NCI-H1694 (cell line): ENCODE results near the gene CUX1.

Experiments
- DNase-seq: peaks from one replicate; lab custom pipeline; 2025; lab: John Stamatoyannopoulos, UW

Gene CUX1

DNA sequence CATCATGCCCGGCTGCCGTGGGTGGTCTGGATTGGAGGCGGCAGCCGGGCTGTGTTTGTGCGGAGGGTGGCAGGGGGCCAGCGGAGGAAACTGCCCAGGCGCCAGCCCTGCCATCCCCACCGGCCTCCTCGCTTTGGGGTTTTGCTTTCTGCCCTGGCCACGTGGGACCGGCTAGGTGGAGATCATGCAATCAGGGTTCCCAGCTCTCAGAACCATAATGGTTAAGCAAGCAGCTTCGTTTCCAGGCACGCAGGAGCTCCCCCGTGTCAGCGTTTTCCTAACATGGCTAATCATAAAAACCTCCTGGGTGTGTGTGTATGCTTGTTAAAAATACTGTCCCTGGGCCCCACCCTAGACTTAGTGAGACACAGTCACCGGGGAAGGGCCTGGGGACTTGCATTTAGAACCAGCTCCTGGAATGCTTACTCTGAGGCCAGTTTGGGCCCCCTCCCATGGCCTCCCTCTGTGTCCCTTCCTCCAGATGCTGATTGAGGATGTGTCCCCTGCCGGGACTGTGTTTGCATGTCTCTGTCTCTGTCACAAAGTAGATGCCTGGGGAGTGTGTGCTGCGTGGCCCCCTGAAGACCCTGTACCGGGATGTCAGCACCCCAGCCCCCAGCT is 119.3 kb downstream of the CUX1 start:
- no peak for DNase-seq

DNA sequence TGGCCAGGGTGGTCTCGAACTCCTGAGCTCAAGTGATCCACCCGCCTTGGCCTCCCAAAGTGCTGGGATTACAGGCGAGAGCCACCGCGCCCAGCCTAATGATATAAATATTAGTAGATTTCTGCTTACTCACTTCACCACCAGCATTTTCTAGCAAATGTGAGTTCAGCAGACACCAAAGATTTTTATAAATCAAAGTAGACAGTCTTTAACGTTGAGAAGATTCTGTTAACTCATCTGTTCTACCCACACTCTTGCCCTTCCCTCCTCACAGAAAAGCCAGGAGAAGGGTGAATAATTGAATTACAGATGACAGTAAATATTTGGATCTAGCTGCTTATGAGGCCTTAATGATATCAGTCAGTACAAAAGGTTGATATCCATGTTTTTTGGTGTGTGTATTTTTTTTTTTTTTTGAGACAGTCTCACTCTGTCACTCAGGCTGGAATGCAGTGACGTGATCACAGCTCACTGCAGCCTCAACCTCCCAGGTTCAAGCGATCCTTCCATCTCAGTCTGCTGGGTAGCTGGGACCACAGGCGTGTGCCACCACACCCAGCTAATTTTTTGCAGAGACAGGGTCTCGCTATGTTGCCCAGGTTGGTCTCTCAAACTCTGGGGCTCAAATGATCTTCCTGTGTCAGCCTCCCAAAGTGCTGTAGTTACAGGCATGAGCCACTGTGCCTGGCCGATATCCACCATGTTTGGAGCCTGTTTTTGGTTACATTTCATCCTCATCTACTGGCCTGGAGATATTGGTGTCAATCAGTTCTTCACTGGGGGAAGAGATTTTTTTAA is 120.5 kb downstream of the CUX1 start:
- no peak for DNase-seq

DNA sequence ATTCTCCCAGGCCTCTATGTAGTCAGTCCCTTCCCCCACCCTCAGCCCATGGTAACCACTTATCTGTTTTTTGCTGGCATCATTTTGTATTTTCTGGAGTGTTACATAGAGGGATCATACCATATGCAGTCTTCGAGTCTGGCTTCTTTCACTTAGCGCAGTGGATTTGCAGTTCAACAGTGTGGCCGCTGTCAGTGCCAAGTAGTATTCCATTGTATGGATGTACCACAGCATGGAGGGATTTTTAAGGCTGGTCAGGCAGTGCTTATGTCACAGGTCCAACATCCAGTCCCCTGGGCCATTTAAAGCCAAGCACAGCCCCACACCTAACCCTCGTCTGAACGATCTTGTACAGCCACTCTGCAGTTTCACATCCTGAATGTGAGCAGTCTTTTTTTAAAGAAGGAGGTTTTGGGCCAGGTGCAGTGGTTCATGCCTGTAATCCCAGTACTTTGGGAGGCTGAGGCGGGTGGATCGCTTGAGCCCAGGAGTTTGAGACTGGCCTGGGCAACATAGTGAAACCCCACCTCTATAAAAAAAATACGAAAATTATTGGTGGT is 121.8 kb downstream of the CUX1 start:
- DNase-seq: no peak

DNA sequence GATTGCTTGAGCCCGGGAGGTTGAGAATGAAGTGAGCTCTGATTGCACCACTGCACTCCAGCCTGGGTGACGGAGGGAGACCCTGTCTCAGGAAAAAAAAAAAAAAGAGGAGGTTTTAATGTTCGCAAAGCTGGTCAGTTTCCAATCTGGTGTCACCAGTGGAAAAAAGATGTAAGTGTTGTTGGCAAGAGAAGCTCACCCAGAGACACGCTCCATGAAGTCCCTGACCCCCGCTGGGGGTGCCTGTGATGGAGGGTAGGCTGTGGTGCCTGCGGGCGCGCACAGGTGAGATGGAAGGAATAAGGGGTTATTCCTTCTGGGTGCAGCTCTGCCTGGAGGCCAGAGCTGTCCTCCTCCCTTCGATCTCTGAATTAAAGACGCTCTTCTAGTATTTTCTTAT is 122.7 kb downstream of the CUX1 start:
- DNase-seq: no peak

DNA sequence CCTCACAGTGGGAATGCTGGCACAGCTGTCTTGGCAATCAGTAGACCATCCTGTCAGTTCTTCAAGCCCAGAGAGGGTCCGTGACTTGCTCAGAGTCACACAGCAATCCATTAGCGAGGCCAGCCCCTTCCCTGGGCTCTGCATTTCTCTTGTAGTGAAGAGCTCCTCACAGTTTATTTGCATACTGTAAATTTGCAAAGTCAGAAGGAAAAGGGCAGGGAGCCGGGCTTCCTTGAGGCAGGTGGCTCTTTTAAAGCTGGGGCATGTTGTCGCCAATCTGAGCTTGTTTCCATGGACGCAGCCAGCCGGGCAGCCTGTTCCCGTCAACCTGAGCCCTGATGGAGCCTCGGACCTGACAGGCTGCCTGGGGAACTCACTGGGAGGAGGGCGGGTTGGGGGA is 123.4 kb downstream of the CUX1 start:
- no peak for DNase-seq

DNA sequence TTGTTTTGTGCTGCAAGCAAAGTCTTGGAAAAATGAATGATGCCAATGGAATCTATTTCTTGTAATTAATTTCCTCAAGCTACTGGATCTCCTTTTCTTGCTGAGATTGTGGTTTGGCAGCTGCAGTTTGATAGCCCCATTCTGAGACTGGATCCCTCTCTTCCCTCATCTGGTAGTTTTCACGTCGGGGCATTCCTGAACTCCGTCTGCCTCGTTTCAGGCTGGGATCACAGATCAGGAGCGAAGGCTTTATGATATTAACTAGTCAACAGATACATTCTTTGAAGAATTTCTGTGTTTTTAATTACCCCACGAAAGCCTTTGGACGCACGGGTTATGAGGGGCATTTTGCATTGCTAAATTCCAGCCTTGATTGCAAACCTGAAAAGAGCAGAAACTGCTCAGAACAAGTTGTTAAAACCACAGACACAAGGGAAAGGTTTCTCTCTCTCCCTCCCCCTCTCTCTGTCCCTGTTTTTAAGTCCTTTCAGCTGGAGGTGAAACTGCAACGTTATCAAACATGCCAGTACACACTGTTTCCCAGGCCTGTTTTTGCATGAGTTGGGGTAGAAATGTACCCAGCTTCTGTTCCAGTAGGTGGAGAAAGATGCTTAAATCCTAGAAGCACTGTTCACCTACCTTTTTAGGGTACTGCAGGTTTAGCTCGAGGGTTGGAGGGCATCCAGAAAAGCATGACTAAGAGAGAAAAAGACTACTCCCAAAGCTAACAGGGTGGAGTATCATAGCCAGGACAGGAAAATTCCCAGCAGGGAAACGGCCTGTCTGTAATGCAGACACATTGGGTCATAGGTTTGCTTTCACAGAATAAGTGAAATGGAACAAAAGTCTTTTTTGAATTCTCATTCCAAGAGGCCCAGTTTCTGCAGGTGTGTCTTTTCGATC is 124.3 kb downstream of the CUX1 start:
- DNase-seq: no peak

DNA sequence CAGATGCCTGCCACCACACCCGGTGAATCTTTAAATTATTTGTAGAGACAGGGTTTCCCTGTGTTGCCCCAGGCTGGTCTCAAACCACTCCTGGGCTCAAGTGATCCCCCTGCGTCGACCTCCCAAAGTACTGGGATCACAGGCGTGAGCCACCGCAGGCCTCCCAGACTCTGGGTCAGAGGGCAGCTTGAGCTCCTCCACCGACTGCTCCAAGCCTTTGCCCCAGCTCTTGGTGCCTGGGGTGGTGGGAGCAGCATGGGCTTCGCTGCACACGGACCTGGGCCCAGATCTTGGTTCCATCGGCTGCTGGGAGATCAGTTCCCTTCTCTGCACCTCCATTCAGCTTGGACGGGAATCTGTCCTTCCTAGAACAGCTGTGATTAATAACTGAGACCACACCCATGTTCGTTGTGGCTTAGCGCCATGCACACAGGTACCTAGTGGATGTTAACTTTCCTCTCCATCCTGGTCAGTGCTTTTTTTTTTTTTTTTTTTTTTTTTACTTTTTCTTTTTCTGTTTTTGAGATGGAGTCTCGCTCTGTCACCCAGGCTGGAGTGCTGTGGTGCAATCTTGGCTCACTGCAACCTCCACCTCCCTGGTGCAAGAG is 125.3 kb downstream of the CUX1 start:
- DNase-seq: no peak

DNA sequence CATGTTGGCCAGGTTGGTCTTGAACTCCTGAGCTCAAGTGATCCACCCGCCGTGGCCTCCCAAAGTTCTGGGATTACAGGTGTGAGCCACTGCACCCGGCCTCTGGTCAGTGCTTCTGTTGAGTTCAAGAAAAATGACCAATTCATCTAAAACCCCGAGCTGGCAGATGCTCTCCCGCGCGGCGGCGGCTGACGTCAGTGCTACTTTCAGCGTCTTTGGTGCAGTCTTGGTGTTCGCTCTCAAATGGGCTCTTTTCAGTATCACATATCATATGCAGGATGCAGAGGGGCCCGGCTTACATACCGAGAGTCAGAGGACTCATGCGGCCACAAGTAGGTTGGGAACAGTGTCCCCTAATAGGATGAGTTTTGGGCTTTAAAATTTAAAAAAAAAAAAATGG is 125.9 kb downstream of the CUX1 start:
- no peak for DNase-seq

DNA sequence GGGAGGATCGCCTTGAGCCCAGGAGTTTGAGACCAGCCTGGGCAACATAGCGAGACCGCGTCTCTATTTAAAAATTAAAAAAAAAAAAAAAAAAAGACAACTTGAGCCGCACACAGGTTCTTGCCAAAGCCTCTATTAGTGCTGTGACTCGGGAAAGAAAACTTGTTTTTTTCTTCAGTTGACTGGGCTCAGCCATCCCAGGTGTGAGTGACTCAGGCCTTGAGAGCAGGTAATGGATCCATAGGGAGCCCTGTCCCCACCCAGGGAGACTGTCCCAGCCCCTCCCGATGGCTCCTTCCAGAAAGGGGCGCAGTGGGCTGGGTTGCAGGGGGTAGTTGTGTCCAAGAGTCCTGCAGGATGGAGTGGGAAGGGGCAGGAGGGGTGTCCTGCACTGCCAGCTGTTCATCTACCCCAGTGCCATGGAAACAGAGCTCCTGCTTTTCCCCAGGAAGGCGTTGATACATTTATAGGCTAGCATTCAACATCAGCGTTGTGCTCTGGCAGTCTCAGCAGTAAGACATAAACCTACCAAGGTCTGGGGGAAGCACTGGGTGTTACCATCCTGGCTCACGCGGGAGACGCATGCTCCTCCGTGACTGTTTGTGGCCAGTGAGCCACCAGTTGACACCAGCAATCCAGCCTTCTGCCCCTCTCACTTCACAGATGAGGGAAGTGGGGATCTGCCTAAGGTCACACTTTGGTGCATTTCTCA is 126.6 kb downstream of the CUX1 start:
- no peak for DNase-seq

DNA sequence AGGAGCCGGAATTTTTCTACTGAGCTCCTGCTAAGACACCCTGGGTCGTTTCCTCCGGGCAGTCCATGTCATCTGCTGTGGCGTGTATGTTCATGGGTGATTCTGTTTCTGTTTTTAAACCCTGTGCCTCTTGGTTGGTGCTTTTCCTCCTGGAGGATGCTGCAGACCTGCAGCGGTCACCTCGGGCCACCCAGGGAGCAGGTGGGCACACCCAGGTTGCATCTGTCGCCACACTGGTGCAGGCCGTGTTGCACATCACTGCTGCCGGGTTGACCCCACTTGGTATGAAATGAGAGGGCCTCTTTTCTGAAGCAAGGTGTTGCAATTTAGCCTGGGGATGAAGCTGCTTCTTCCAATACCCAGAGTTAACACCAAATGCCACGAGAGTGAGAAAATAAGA is 127.2 kb downstream of the CUX1 start:
- DNase-seq: no peak

DNA sequence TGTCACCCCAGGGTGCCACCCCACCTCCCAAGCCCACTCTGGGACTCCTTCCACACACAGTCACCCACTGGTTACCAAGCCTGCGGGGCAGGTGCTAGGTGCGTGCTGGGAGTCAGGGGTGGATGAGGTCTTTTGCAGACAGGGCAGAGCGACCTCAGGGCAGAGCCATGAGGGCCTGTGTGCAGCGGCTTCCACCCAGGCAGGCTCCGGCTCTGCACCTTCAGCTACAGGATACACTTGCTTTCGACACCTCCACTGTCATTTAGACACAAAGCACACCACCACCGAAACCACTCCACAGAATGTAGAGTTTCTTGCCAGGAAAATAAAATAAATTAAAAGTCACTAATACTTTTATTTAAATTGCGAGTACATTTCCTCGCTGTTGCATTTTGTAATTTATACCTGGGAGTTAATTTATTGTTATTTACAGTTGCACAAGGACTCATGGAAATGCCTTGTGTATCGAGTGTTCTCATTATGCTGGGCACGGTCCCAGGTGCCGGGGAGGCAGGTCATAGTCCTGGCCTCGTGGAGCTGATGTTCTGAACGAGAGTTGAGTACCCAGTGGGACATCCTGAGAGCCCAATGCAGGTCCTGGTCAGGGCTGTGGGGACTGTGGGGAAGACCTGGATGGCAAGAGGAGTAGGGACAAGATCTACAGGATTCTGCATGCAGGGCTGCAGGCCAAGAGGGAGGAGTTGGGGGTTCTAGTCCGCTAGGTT is 127.8 kb downstream of the CUX1 start:
- DNase-seq: no peak

DNA sequence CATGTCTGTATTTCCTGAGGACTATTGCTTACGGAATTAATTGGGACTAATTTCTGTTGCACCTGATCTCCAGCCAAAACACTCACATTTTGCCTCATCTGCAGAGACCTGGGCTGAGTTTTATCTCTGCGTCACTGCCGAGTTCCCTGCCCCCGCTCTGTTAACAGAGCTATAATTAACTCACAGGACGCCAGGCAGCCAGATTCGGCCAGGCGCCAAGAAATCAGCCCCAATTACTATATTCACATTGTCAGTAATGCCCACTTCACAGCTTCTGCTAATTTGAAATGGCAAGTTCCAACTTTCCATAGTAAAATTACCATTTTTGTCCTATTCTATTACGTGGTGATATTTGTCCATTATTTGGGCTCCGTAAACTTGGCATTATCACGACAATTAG is 130.5 kb downstream of the CUX1 start:
- DNase-seq: peak; percentile 84

DNA sequence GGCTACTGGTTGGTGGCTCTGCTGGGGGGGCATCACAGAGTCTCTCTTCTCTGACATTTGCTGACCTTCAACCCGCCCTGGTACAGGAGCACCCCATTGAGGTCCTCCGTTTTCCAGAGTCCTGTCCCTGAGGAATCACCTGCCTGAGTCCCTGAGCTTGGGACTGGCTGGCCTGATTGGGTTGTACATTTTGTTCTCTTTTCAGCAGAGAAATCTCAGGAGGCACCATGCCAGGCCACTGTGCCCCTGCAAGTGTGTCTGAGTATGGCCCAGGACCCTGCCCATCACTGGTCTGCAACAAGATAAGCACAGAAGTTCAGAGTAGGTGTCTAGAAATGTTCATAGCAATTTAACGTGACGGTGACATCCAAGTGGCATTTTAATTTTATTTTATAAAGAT is 131.2 kb downstream of the CUX1 start:
- DNase-seq: no peak

DNA sequence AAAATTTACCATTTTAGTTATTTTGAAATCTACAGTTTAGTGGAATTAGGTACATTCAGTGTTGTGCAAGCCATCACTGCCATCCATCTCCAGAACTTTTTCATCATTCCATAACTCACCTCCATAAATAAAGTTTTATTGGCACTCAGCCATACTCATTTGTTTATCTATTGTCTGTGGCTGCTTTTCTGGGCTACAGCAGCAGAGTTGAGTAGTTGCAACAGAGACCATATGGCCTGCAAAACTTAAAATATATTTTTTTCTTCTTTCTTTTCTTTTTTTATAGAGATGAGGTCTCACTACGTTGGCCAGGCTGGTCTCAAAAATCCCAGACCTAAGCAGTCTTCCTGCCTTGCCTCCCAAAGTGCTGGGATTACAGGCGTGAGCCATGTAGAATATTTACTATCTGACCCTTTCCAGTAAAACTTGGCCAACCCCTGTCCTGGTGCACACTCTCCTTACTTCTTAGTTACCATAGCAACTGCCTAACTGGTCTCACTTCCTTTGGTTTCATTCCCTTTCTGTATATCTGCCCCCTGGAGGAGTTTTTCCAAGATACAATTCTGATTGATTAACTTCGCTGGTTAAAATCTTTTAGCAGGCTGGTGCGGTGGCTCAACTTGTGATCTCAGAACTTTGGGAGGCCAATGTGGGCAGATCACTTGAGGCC is 133.2 kb downstream of the CUX1 start:
- no peak for DNase-seq

DNA sequence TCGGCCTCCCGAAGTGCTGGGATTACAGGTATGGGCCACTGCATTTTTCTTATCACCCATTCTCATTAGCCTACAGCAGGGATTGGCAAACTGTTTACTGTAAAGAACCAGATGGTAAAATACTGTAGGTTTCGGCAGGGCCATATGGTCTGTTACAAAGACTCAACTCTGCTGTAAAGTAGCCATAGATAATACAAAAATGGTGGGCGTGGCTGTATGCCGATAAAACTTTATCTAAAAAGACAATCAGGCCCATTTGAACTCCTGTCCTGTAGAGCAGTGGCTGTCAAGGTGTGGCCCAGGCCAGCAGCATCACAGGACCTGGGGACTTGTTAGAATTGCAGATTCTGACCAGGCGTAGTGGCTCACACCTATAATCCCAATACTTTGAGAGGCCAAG is 134.3 kb downstream of the CUX1 start:
- DNase-seq: peak; percentile 34

DNA sequence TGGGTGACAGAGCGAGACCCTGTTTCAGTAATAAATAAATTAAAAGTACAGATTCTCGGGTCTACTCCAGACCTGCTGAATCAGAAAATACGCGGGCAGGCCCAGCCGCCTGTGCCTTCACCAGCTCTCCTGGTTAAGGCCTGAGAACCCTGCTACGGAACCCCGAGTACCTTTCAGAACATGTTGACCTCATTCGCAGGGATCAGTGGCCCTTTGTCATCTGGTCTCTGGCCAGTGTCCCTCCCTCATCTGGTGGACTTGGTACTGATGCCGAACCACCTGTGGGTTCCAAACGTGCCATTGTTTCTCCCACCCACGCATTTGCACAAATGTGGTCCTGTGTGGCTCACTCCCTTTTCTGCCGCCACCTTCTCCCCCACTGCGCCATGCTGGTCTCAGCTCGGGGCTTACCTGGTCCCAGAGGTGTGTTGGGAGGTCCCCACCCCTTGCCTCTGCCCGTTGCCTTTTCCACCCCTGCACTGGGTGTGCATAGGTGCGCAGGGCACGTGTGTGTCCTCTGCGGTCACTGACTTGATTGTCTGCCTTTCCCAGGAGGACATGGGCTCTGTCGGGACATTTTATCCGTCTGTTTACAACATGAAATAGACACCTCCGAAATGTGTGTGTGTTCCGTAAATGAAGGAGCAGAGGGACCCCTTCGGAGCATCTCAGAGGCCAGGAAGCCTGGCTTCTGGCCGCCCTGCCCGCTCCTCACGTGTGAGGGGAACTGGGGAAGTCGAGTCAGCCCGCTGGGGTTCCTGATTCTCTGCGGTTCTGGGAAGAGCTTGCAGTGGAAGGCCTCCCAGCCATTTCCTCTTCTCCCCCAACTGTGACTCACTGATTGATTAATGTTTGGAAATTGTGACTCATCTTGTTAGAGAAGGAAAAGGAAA is 135.2 kb downstream of the CUX1 start:
- DNase-seq: no peak

DNA sequence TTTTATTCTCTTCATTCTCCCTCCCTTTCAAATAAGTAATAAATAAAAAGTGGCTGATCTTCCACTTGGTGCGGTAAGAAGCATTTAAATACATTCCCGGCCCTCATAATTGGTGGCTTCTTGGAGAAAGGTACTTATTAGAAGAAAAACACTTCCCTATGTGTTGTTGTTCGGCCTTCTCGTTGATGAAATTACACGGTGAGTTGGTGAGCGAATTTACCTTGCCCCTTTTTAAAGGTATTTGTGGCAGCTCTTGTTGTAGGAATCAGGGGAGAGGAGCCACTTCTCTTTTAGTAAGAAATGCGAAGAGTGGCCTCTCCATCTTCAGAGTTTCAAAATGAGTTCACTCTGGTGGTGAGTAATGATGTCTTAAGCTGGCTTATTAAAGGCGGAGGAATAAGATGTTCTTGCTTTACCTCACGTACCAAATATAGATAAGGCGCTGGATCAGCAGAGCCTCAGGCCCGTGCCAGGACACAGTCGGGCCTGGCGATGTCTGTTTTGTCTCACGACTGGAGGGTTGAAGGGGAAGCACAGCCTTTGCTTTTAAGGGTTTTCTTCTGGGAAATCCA is 135.9 kb downstream of the CUX1 start:
- no peak for DNase-seq

DNA sequence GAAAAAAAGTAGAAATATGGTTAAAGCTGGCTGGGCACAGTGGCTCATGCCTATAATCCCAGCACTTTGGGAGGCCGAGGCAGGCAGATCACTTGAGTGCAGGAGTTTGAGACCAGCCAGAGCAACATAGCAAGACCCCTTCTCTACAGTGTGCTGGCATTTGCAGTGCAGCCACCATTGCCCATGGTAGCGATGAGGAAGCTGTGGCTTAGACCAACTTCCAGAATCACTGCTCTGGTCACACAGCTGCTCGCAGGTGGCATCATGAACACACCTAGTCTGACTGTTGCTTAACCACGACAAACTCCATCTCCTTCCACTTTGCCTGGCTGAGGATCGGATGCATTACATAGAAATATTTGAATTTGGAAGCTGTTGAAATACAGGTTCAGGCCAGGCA is 137.1 kb downstream of the CUX1 start:
- DNase-seq: no peak

DNA sequence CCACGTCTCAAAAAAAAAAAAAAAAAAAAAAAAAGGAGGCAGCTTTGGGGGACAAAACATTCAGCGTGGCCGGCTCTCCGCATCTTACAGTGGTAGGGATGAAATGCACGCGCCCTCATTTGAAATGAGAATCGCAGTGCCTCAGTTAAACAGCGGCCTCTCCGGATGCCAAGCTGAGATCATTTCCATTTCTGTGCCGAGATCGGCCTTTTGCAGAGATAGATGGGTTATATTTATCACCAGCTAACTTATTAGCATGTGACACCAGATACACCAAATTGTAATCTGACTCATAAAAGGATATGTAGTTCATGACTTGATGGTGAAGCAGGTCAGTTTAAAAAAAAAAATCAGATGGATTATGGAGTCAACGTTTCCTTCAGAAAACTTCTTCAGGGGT is 138.7 kb downstream of the CUX1 start:
- no peak for DNase-seq
